ENCODE measurements around the gene USP43.

Gene USP43

DNA sequence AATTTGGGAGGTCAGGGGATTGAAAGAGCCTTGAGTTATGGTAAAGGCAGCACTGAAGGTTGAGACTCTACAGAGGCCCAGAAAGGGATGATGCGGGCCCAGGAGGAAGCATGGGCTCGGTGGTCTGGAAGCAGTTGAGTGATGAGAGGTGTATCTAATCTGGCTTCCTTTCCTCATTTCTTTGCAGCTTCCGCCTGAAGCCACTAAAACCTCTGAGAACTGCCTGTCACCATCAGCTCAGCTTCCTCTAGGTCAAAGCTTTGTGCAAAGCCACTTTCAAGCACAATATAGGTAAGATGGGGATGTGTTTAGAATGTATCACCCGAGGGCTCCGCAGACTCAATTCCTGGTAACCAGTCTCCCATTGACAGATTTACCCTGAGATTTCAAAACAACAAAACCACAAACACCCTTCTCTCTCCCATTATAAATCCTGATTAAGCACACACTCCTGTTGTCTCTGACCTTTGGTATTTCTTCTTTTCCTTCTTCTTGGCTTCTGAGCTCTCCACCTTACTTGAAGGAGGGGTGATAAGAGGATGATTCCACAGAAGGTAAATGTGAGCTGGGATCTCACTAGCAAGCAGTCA, 21.2 kb downstream of the USP43 start:
- DNase-seq (ENCODE audit: low read depth) = no peak

- no peak for DNase-seq (ENCODE audit: low read depth)
Measured at GRCh38 chr17:9668517-9668916, 23.2 kb downstream of the USP43 start.

DNA sequence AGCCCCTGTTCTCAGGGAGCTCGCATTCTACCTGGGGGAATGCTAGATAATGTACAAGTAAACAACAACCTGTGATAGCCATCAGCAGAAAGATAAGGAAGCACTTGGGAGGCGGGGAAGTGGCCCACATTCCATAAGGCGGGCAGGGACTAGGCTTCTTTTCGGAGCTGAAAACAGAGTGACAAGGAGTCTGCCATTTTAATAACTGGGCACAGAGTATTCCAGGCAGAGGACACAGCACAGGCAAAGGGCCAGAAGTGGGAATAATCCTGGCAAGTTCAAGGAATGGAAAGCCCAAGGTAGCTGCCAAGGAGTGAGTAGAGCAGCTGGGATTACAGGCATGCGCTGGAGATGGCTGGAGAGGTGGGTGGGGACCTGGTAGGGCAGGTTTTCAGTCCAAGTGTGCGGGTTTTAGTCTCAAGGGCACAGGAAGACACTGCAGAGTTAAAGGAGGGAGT, 24.3 kb downstream of the USP43 start:
- no peak for DNase-seq (ENCODE audit: low read depth)

GRCh38 chr17:9670596-9670995, 25.3 kb downstream of the USP43 start:
- DNase-seq (ENCODE audit: low read depth) = no peak

- DNase-seq (ENCODE audit: low read depth) = no peak
Measured at GRCh38 chr17:9671559-9671958, 26.2 kb downstream of the USP43 start.

DNA sequence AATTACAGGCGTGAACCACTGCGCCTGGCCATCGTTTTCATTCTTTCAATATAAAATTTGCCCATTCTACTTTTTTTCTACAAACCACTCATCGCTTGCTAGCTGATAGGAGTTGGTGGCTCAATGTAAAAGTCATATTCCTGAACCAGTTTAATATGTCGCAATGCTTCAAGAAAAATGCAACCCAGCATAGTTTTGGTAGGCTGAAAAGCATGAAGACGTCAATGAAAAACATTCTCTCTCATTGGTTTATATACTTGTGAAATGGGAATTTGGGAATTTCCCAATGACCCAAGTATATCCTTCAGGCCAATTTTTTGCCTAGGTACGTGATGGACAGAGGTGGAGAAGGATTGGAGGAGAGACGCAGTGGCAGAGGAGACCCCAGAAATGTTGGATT, 26.9 kb downstream of the USP43 start:
- DNase-seq (ENCODE audit: low read depth) = no peak

DNA sequence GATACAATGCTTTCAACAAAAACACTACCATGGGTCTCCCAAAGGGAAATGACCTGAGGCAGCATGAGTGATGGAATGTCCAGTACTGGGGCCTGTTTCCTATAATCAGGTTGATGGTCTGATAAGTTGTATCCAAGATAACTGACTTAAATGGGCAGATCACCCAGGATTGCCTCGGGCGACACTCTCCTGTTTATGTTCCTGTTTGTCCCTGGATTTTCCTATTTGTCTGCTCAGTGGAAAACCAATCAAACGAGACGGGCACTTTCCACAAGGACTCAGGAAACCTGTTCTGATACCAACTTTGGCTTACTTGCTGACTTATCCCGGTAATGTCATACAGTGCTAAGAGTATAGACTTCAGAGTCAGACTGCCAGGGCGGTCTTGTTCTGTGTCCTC, 27.4 kb downstream of the USP43 start:
- DNase-seq (ENCODE audit: low read depth) = no peak

- DNase-seq (ENCODE audit: low read depth) = no peak
Measured at GRCh38 chr17:9676084-9676483, 30.8 kb downstream of the USP43 start.

GRCh38 chr17:9676820-9677310, 31.5 kb downstream of the USP43 start:
- DNase-seq (ENCODE audit: low read depth) = no peak

DNA sequence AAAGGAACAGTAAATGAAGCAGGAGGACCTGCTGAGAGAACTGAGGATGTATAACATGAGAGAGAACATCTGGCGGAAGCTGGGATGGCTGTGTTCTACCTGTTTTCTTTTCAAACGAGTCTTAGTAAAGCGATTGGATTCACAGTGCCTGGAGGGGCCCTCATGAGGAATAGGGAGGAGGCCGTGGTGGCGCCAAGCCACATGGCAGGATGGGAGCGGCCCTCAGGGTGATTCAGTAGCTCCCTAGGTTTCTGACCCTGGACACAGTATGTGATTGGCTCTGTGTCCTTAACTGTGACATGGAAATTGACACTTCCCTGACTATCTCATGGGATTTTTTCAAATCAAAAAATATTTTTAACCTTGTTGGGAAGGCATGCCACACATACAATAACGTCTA, 32.1 kb downstream of the USP43 start:
- no peak for DNase-seq (ENCODE audit: low read depth)

DNA sequence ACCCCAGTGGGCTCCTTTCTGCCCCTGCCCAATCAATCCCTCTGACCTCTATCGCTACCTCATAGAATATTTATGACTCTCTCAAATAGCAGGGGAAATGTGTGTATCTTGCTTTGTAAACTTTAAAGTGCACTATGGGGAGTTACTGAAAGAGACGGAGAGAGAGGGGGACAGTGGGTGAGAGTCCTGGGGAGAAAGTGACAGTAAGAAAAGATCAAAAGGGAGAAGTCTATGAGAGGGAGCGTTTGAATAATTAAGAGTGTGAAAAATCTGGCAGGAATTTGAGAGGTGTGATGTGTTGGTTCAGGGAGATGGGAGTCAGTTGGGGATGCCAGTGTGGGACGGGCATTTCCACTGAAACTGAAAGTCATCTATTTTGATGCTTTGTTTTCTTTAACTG, 32.6 kb downstream of the USP43 start:
- DNase-seq (ENCODE audit: low read depth) = no peak

DNA sequence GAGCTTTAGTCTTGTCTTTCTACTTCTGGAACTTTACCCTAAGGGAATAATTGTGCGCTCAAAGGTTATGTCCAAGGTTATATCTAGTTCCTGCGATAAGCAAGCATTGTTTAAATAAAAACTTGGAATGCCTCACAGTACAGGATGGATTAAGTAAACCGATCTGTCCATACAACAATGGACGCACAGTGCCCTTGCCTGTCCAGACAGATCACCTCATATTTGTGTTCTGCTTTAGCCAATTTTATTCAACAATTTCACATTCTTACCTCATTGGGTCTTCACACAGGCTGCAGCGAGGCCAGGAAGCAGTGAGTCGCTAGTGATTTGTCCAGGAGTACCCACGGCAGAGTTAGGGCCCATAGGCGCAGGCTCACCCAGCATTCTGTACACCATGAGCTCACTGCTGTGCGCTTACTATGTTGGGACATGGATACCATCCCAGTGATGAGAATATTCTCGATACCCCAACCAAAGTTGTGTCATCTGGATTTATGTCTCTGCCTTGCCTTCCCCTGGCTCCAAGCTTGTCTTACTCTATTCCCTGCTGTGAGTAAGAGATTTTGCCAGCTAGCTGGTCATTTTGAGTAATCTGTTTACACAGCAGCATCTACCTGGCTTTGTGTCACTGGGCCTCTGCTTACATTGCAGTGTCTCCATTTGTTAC, 39.8 kb downstream of the USP43 start:
- DNase-seq (ENCODE audit: low read depth) = no peak

DNA sequence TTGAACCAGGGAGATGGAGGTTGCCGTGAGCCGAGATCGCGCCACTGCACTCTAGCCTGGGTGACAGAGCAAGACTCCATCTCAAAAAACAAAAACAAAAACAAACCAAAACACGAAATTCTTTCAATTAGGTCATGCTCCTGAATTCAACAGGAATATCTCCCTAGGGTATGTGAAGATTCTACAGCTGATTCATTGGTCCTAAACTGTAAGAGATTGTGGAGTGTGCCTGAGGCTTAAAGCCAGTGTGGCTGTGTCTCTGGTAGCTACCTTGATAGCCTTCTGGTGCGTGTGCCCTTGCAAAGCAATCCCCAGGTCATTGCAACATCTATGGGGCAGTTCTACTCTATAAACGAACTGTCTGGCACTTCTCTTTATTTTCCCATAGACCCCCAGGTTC, 48.4 kb downstream of the USP43 start:
- no peak for DNase-seq (ENCODE audit: low read depth)

GRCh38 chr17:9696279-9697044, 51.1 kb downstream of the USP43 start:
- DNase-seq (ENCODE audit: low read depth) = no peak

DNA sequence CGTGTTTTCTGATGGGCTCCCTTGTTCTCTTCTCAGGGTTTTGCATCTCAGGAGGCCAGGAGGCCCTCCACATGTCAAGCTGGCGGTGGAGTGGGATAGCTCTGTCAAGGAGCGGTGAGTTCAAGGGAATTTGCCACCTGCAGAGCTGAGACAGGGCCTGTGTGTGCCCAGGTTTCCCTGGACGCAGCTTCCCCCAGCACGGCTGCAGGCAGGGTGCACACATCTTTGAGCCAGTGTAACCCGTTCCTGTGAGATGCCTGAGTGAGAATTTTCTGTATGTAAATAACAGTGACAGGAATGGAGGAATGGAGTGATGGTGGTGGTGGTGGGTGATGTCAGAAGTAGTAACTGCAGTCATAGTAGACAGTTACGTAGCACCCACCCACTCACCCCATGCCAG, 54.8 kb downstream of the USP43 start:
- DNase-seq (ENCODE audit: low read depth) = no peak

DNA sequence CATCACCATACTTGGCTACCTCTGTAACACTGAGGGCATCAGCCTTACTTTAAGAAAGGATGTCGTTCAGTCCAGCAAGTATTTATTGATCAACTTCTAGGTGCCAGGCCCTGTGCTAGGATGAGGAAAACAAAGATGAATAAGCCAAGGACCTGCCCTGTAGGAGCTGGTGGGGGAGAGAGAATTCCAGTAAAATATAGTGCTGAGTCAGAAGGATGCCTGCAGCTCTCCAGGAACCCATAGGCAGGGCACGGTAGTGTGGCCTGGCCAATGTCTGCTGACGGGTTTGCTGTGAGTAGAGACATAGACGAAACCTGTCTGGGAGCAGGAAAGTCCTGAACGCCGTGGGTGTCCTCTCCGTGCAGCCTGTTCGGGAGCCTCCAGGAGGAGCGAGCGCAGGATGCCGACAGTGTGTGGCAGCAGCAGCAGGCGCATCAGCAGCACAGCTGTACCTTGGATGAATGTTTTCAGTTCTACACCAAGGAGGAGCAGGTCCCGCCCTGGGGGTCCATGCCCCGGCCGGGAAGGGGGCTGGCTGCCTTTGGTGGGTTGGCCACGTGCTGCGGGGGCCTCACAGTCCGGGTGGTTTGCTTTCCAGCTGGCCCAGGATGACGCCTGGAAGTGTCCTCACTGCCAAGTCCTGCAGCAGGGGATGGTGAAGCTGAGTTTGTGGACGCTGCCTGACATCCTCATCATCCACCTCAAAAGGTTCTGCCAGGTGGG, 55.6 kb downstream of the USP43 start:
- DNase-seq (ENCODE audit: low read depth) = no peak

DNA sequence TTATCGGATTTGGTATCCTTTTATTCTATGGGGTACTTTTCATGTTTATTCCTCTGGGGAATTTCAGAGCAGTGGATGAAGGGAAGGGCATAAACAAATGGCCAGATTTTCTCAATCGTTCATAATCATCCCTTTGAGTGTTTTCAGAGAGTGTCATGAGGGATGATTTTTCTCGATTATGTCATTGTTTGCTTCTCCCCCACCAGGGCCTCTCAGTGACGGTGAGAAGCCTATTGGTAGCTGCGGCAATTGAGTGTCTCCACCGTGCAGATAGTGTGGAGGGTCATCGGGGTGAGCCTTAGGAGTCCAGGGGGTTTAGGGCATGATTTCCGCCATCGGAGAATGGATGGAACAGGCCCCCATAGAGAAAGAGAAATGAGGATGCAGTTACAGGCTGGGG, 57.2 kb downstream of the USP43 start:
- DNase-seq (ENCODE audit: low read depth) = no peak

DNA sequence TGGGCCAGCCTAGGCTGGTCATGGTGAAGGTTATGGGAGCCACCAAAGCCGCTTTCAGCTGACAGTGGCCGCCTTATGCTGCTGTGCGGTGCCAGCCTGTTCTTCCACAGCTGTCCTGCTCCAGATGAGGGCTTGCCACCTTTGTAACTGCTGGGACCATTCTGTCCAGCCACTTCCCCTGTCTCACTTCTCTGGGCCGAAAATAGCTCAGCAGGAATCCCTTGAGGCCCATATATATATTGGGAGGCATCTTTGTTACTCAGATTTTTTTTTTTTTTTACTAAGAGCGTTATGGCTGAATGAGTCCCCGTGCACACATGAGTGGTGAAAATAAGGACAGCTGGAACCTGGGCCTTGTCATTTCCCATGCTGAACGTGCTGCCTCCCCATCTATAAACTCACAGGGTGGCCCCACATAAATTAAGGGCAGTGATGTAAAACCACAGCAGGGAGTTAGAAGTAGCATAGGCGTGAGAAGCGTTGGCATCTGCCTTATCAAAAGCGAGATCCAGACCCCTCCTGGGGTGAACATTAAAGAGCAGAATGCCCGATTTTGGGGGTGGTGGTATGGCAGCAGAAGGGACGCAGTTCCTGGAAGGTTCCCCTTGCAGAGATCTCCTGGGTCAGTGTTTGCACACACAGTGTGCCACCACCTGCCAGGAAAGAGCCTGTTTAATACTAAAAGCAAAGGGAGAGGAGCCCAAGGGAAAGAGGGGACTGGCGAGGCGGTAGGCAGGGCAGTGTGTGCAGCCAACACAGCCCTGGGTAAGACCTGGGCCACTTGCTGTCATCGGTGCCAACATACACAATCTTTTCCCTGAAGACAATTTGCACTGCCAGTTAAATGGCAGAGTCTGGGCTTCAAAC, 57.8 kb downstream of the USP43 start:
- DNase-seq (ENCODE audit: low read depth) = no peak

- no peak for DNase-seq (ENCODE audit: low read depth)
Measured at GRCh38 chr17:9703781-9704082, 58.4 kb downstream of the USP43 start.

DNA sequence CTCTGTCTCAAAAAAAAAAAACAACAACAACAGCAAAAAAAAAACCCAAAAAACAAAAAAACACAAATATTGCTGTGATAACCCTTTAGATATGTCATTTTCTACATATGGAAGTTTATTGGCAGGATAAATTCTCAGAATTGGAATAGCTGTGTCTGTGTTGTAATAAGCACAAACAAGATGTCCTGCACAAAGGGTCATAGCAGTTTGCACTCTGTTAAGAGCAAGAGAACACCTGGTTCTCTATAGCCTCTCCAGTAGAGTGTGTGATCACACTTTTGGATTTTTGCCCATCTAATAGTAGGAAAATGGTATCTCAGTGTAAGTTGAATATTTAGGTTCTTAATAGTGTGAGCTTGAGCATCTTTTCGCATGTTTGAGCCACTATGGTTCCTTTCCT, 60.4 kb downstream of the USP43 start:
- DNase-seq (ENCODE audit: low read depth) = no peak

DNA sequence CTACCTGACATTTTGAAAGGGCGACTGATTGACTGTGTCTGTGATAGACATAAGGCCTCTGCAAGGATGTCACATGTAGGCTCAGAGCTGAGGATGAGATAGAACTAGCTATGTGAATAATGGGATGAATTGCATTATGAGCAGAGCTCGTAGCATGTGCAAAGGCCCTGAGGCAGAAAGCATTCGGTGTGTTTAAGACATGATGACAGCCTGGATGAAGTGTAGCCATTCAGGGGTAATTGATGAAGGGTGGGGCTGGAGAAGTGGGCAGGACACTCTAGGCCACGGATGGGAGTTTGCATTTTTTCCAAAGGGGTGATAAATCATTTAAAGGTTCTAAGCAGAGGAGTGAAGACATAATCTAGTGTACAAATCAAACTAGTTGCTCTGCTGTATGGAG, 62.6 kb downstream of the USP43 start:
- DNase-seq (ENCODE audit: low read depth) = no peak

DNA sequence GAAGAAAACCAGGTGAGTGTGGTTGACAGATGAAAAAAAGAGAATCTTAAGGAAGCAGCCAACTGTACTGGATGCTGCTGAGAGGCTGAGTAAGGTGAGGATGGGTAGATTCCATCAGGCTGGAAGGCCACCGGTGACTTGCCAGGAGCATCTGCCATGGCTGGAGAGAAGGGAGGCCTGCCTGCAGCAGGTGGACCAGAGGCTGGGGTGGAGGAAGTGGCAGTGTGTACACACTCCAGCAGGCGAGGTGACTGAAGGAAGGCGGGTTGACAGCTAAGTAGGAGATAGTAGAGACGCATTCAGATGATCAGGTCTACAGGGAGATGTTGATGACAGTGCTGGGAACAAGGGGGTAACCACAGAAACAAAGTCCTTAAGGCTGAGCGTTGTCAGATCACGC, 69.5 kb downstream of the USP43 start:
- no peak for DNase-seq (ENCODE audit: low read depth)

Measured in activated T-cell treated with anti-CD3 and anti-CD28 coated beads for 1 hour (primary cell).